SK-N-SH (cell line): Measurements from ENCODE around the gene CYREN. TPM values are rescaled to one million over a fixed set of nuclear protein-coding genes. Genes with fewer than 3 reads are reported as not detected.

Experiments used
- CTCF ChIA-PET: fragments of 300-600, 350-600 bp; formaldehyde crosslinking; extraction: SDS; loops from one replicate; lab custom pipeline; 2021; lab: Yijun Ruan, JAX
- POLR2A ChIA-PET: fragments of 350-600 bp; sonication (Branson Sonifier 250); formaldehyde crosslinking; extraction: SDS; loops from one replicate; lab custom pipeline; 2020; ENCODE audit warnings: antibody characterized with exemption, inconsistent platforms; lab: Yijun Ruan, JAX
- DNase-seq: peaks from one replicate; pipeline ENCODE4 v3.0.0; 2012
- H2AFZ ChIP-seq: fragments of 200-600 bp; sonication (generic); 2 replicates; pipeline ENCODE4 v1.8.1; 2016; ENCODE audit warnings: antibody characterized with exemption, mild to moderate bottlenecking, low read depth
- H3F3A ChIP-seq: fragments of 200-600 bp; sonication (generic); replicated peaks from 2 replicates; pipeline ENCODE3; 2016; ENCODE audit warnings: antibody characterized with exemption, mild to moderate bottlenecking; ENCODE audit not compliant: insufficient read depth
- H3K27ac ChIP-seq, 2 experiments: fragments of 200-500 bp in 1 of 2; fragments of 200-600 bp in 1 of 2; sonication (Bioruptor generic) in 1 of 2; sonication (generic), shearing (Covaris generic) in 1 of 2; 2 replicates each; pipeline versions ENCODE4 v1.5.1 to v1.6.1; 2014 to 2016; ENCODE audit warnings: low read depth in 2 of 2, inconsistent platforms in 1 of 2, low read length in 1 of 2, mild to moderate bottlenecking in 1 of 2, mixed read lengths in 1 of 2
- H3K27me3 ChIP-seq: fragments of 200-600 bp; sonication (generic), shearing (Covaris generic); 2 replicates; pipeline ENCODE4 v1.6.1; 2016; ENCODE audit warnings: mixed run types; ENCODE audit not compliant: insufficient read depth
- H3K36me3 ChIP-seq, 2 experiments: fragments of 200-500 bp in 1 of 2; fragments of 200-600 bp in 1 of 2; sonication (Bioruptor generic) in 1 of 2; sonication (generic) in 1 of 2; replicated peaks in 1 of 2; 2 replicates each; pipeline versions ENCODE3 to v1.5.1; 2014 to 2016; ENCODE audit warnings: low read length in 1 of 2, mild to moderate bottlenecking in 1 of 2; ENCODE audit not compliant: insufficient read depth in 2 of 2, control insufficient read depth in 1 of 2
- H3K4me1 ChIP-seq, 2 experiments: fragments of 200-500 bp in 1 of 2; fragments of 200-600 bp in 1 of 2; sonication (Bioruptor generic) in 1 of 2; sonication (generic), shearing (Covaris generic) in 1 of 2; 2 replicates each; pipeline versions ENCODE4 v1.5.1 to v1.6.1; 2014 to 2016; ENCODE audit warnings: low read depth in 1 of 2, low read length in 1 of 2, mixed run types in 1 of 2; ENCODE audit not compliant: insufficient read depth in 2 of 2, control insufficient read depth in 1 of 2
- H3K4me2 ChIP-seq: fragments of 200-600 bp; sonication (generic), shearing (Covaris generic); 2 replicates; pipeline ENCODE4 v1.6.1; 2017; ENCODE audit warnings: mixed run types
- H3K4me3 ChIP-seq, 2 experiments: fragments of 200-500 bp in 1 of 2; fragments of 200-600 bp in 1 of 2; sonication (Bioruptor generic) in 1 of 2; sonication (generic), shearing (Covaris generic) in 1 of 2; 2 replicates each; pipeline versions ENCODE4 v1.5.1 to v1.8.1; 2014 to 2016; ENCODE audit warnings: low read depth in 2 of 2, inconsistent platforms in 1 of 2, low read length in 1 of 2, mild to moderate bottlenecking in 1 of 2, mixed read lengths in 1 of 2, moderate library complexity in 1 of 2
- H3K79me2 ChIP-seq: fragments of 200-600 bp; sonication (generic); 2 replicates; pipeline ENCODE4 v1.8.1; 2017; ENCODE audit warnings: mild to moderate bottlenecking; ENCODE audit not compliant: insufficient read depth
- H3K9ac ChIP-seq: fragments of 200-600 bp; sonication (generic); 2 replicates; pipeline ENCODE4 v1.6.1; 2017; ENCODE audit warnings: mixed run types
- H3K9me2 ChIP-seq: fragments of 200-600 bp; sonication (generic); 2 replicates; pipeline ENCODE4 v1.6.1; 2017; ENCODE audit warnings: mixed run types
- H3K9me3 ChIP-seq: fragments of 200-600 bp; sonication (generic); 2 replicates; pipeline ENCODE4 v1.6.1; 2017; ENCODE audit warnings: mixed run types, mild to moderate bottlenecking, moderate library complexity
- H4K20me1 ChIP-seq: fragments of 200-600 bp; sonication (generic); 2 replicates; pipeline ENCODE4 v1.6.1; 2017; ENCODE audit warnings: mild to moderate bottlenecking, mixed run types; ENCODE audit not compliant: insufficient read depth
- CHD2 ChIP-seq: fragments of 150-350 bp; IDR thresholded peaks from 2 replicates; pipeline ENCODE4 v1.6.1; 2018; ENCODE audit warnings: low read length; ENCODE audit not compliant: partially characterized antibody
- ELF1 ChIP-seq: IDR thresholded peaks from 2 replicates; pipeline ENCODE4 v1.4.0; 2012
- EZH2phosphoT487 ChIP-seq: fragments of 200-600 bp; sonication (generic); IDR thresholded peaks from 2 replicates; pipeline ENCODE4 v1.6.1; 2017; ENCODE audit warnings: low read depth, mixed run types, mild to moderate bottlenecking, antibody characterized with exemption, moderate library complexity, borderline replicate concordance
- GABPA ChIP-seq: IDR thresholded peaks from 2 replicates; pipeline ENCODE4 v1.4.0; 2012; ENCODE audit warnings: low read depth, mild to moderate bottlenecking
- GATA2 ChIP-seq: sonication (generic); formaldehyde crosslinking; IDR thresholded peaks from 2 replicates; pipeline ENCODE4 v1.5.0; 2020; ENCODE audit warnings: mild to moderate bottlenecking, missing genetic modification reagents
- JUND ChIP-seq: IDR thresholded peaks from 2 replicates; pipeline ENCODE4 v1.4.0; 2012
- MAX ChIP-seq: IDR thresholded peaks from 2 replicates; pipeline ENCODE4 v1.4.0; 2012; ENCODE audit warnings: low read depth
- MEF2A ChIP-seq: IDR thresholded peaks from 2 replicates; pipeline ENCODE4 v1.4.0; 2012; ENCODE audit warnings: low read depth, borderline replicate concordance
- NFIC ChIP-seq: IDR thresholded peaks from 2 replicates; pipeline ENCODE4 v1.4.0; 2012; ENCODE audit warnings: borderline replicate concordance
- POLR2AphosphoS5 ChIP-seq: IDR thresholded peaks from 2 replicates; pipeline ENCODE4 v1.6.1; 2012; ENCODE audit warnings: low read depth, low read length
- RXRA ChIP-seq: IDR thresholded peaks from 2 replicates; pipeline ENCODE4 v1.4.0; 2012; ENCODE audit warnings: low read depth, mild to moderate bottlenecking, borderline replicate concordance
- SIN3A ChIP-seq: IDR thresholded peaks from 2 replicates; pipeline ENCODE4 v1.6.1; 2012; ENCODE audit warnings: low read depth, mild to moderate bottlenecking, low read length, moderate library complexity, borderline replicate concordance
- TEAD4 ChIP-seq: IDR thresholded peaks from 2 replicates; pipeline ENCODE4 v1.4.0; 2012; ENCODE audit warnings: mild to moderate bottlenecking, borderline replicate concordance; ENCODE audit not compliant: insufficient read depth
- YY1 ChIP-seq: IDR thresholded peaks from 2 replicates; pipeline ENCODE4 v1.4.0; 2012; ENCODE audit warnings: low read depth, mild to moderate bottlenecking
- WGBS: methylation state at CpG from one replicate; pipeline ENCODE4 v1.1.6; 2017; ENCODE audit warnings: low lambda C conversion rate; 5-methylcytosine and 5-hydroxymethylcytosine counted together
- polyA plus RNA-seq, 3 experiments: library from polyadenylated mRNA; depleted of rRNA; stranded (reverse); fragments of >200 nt; gene quantifications; 2 replicates each; pipeline ENCODE4 v1.2.3, GENCODE V29; 2012
- TF ChIP-seq, protein P1 (sequence below): IDR thresholded peaks from 2 replicates; pipeline ENCODE4; 2012

CYREN gene
- polyA plus RNA-seq, 1 of the 3 experiments (the other 2 are of a cell fraction), result 53.4 TPM

GRCh38 chr7:135193615-135194081, 23.1 kb upstream of the CYREN start (continued):
- no peak for TF ChIP-seq YY1
- no peak for TF ChIP-seq MEF2A
- TF ChIP-seq JUND, result no peak

DNA sequence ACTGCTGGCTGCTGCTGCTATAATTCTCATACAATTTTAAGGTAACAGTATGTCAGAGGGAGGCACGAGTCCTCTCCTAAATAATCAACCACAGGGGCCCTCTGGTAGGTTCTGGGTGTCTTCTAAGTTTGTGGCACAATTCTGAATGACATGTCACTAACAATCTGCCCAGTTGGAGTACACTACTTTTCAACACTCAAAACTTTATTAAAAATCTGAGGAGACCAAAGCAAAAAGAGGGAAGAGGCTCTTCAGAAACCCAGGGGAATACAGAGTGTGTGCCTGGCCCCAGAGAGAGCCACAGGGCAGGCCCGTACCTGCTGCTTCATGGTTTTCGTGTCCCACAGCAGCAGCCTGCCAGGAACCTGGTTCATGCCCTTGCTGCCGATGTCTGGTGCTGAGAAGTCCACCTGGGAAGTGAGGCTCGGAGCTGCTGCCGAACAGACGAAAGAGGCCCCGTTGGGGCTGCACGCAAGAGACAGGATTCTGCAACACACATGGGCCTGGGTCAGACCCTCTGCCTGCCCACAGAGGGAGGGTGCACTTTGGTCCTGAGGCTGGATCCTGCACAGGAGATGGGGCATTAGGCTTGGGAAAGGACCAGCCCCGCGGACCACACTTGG, 22.5 kb upstream of the CYREN start:
- CTCF ChIA-PET, result interaction anchor here (1.3 kb wide), 1 partner anchor 11 kb away, joined by 3 read pairs; no protein-coding TSS in a partner anchor
- TF ChIP-seq SIN3A, result no peak
- TF ChIP-seq, protein P1, sequence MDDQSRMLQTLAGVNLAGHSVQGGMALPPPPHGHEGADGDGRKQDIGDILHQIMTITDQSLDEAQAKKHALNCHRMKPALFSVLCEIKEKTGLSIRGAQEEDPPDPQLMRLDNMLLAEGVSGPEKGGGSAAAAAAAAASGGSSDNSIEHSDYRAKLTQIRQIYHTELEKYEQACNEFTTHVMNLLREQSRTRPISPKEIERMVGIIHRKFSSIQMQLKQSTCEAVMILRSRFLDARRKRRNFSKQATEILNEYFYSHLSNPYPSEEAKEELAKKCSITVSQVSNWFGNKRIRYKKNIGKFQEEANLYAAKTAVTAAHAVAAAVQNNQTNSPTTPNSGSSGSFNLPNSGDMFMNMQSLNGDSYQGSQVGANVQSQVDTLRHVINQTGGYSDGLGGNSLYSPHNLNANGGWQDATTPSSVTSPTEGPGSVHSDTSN, result no peak
- no peak for TF ChIP-seq ELF1
- TF ChIP-seq GATA2 (CRISPR knock-in tag), result no peak
- TF ChIP-seq POLR2AphosphoS5, result no peak
- no peak for TF ChIP-seq MAX
- TF ChIP-seq NFIC, result no peak
- TF ChIP-seq CHD2, result no peak
- H3K9me2 ChIP-seq, result no peaks in the 10 kb centered on the region

DNA sequence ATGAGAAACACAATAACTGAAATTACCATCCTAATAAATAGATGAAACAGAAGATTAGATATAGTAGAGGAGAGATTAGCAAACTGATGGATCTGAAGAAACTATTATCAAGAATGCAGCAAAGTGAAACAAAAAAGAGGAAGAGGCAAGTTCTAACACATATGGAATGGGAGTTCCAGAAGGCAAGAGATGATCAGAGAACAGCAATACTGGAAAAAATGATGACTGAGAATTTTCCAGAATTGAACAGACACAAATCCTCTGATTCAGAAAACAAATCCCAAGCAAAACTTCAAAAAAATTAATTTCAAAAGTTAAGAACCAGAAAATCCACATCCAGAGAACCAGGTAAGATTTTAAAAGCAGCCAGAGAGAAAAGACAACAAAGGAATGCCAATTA, 20.2 kb upstream of the CYREN start:
- TF ChIP-seq RXRA, result no peak
- no peak for TF ChIP-seq TEAD4
- no peak for TF ChIP-seq ELF1
- TF ChIP-seq GABPA, result no peak
- TF ChIP-seq, protein P1, result no peak
- no peak for TF ChIP-seq YY1
- TF ChIP-seq EZH2phosphoT487, result no peak
- H3K9ac ChIP-seq, result no peak overlapping the region
- no peak overlapping the region for H2AFZ ChIP-seq

More for the DNA sequence above, 22.5 kb upstream of the CYREN start:
- Histone ChIP-seq H3K4me1 (peaks cover 0 to 10% of the 10 kb centered on the region in 2 experiments; a peak in 2 of 4 replicates), H3K4me3 (no peak overlapping the region), H3K9me3 (no peaks in the 10 kb centered on the region), H4K20me1 (no peaks in the 10 kb centered on the region), H3K4me2 (no peak overlapping the region), H3K9ac (no peak overlapping the region), H3K27ac (no peak overlapping the region), H3K36me3 (peaks cover 0 to 34% of the 10 kb centered on the region in 2 experiments), H2AFZ (no peak overlapping the region), H3F3A (no peaks in the 10 kb centered on the region), H3K27me3 (no peaks in the 10 kb centered on the region), H3K79me2 (no peaks in the 10 kb centered on the region)
- 84% methylated on average over 5 of the region's 11 CpGs for WGBS
- no peak for DNase-seq
- POLR2A ChIA-PET, result no interaction called here

More for the DNA sequence above, 20.2 kb upstream of the CYREN start:
- H3K27me3 ChIP-seq, result no peaks in the 10 kb centered on the region
- H4K20me1 ChIP-seq, result no peaks in the 10 kb centered on the region
- POLR2A ChIA-PET, result no interaction called here
- CTCF ChIA-PET, result interaction anchor here (1.0 to 1.6 kb wide), 2 partner anchors 84 to 145 kb away, joined by 3 to 7 read pairs; no protein-coding TSS in a partner anchor
- no peaks in the 10 kb centered on the region for H3K79me2 ChIP-seq
- peaks cover 3 to 42% of the 10 kb centered on the region in 2 experiments for H3K36me3 ChIP-seq
- no peak for DNase-seq
- H3K9me2 ChIP-seq, result no peaks in the 10 kb centered on the region
- H3K27ac ChIP-seq, result no peak overlapping the region
- no peak overlapping the region for H3K4me3 ChIP-seq
- no peak overlapping the region for H3K4me2 ChIP-seq
- H3K4me1 ChIP-seq, result peaks cover 0 to 10% of the 10 kb centered on the region in 2 experiments; a peak in 2 of 4 replicates
- H3K9me3 ChIP-seq, result no peaks in the 10 kb centered on the region
- no peaks in the 10 kb centered on the region for H3F3A ChIP-seq
